22Rv1 (cell line): ENCODE results near the gene ZFYVE21.

Experiments used
- CTCF ChIP-seq: fragments of 450-650 bp; IDR thresholded peaks from 2 replicates; pipeline ENCODE4 v1.5.1; 2017; ENCODE audit warnings: mild to moderate bottlenecking
- ZFX ChIP-seq: fragments of 450-650 bp; IDR thresholded peaks from 2 replicates; pipeline ENCODE4 v1.6.1; 2017; ENCODE audit warnings: antibody characterized with exemption, borderline replicate concordance

- TF ChIP-seq CTCF (no peak), ZFX (no peak)
Observed at GRCh38 chr14:103744621-103745395, 29.2 kb downstream of the ZFYVE21 start.
